ENCODE data around the gene PEX19.
"Not testable (repeated sequence)": the region's sequence is repeated elsewhere in the genome, so short reads cannot be mapped to it uniquely, and the experiment has no call there.

PEX19 gene, protein sequence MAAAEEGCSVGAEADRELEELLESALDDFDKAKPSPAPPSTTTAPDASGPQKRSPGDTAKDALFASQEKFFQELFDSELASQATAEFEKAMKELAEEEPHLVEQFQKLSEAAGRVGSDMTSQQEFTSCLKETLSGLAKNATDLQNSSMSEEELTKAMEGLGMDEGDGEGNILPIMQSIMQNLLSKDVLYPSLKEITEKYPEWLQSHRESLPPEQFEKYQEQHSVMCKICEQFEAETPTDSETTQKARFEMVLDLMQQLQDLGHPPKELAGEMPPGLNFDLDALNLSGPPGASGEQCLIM

DNA sequence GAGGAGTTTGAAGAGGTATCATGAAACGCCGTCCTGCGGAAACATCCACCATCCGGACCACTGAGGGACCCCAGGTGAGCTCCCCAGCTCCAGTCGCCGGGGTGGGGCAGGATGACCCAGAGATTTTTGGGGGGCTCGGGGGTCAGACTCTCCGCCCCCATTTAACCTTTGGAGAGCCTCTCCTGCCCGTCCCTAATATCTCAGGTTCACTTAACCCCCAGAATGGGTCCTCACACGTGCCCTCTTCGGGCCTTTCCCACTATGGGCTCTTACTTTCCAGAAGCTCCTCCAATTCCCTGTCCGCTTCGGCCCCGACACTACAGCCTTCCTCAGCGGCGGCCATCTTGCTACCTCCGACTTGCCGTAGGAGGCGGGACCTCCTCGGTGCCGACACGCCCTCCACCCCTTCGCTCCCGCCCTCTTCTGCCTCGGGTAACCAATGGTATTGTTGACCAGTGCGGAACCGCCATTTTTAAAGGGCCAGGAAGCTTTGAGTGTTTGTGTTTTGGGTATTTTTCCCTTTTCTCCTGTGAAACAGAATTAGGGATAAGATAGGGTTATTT lies at the start of gene PEX19:
Gene PEX19 (minus strand): TSS at position 352 of the 563 bp plus-strand sequence. CDS start 9 bp downstream, at position 343.
- peak; percentile 88 for DNase-seq

DNA sequence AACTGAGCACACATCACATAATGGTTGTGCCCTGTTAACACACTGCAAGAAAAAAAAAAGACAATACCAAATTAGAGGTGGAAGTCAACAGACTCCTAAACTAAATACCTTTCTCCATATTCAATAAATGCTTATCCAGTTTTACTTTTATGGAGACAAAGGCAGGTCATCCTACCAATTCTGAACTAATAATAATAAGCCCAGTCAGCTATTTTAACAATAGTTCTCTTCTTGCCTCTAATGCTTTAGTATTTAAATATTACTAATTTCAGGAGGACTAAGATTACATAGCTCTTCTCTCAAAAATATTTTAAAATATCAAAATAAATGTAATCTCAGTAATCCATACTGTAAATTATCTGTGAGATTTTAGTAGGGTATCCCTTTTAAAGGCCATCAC lies 47.6 kb upstream of the PEX19 start:
- DNase-seq = no peak

DNA sequence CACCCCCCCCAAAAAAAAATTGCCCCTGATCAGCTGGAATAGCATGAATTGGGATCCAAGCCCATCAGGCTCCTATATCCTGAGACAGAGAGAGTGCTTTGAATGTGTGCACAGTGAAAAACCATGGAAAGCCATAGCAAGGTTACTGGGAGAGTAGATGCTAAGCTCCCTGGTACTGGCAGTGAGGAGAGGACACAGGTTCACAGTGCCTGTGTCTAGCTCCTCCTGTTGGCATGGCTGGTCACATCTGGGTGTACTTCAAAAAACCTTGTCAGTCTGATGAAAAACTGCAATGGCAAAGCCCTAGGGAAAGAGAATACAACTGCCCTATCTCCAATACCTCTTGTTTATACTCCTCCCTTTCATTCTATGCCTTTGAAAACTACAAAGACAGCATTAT lies 45.2 kb upstream of the PEX19 start:
- DNase-seq = no peak

GRCh38 chr1:160328184-160328583 lies 43.3 kb upstream of the PEX19 start:
- DNase-seq = no peak

DNA sequence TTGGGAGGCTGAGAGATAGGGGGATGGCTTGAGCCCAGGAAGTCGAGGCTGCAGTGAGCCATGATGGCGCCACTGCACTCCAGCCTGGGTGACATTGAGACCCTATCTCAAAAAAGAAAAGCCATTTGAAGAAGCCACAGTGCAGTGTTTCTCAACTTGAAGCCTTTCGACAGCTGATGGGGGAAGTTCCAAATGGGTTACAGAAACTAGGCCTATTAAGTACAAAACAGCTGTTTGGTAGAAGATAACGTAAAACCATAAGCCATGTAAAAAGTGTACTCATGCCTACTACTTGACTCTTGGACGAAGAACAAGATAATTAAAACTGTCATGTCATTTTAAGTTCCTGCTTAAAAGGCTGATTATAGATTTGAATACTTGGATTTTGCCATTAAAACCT lies 41.5 kb upstream of the PEX19 start:
- DNase-seq = no peak

DNA sequence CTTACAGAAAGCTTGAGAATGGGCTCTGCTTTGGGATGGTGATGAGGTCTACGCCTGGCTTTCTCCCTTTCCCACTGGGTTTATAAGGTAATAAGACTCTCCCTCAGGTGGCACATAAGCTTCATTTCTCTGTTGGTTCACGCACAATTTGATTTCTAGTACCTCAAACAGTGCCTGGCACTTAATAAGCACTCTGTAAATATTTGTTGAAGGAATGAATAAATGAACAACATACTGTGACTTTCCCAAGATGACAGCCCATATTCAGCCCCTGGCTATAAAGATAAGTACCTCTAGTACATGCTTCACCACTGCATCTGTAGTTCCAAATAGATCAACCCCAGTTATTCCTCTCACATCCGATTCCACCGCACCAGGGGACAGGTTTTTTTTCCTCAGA lies 40.3 kb upstream of the PEX19 start:
- peak; percentile 87 for DNase-seq

DNA sequence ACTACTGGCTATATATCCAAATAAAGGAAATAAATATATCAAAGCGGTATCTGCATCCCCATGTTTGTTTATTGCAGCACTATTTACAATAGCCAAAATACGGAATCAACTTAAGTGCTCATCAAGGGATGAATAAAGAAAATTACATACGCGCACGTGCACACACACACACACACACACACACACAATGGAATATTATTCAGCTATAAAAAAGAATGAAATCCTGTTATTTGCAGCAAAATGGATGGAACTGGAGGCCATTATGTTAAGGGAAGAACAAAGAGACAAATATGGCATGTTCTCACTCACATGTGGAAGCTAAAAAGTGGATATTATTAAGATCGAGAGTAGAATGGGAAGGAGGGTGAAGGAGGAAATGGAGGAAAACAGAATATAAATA lies 37.9 kb upstream of the PEX19 start:
- DNase-seq = no peak

DNA sequence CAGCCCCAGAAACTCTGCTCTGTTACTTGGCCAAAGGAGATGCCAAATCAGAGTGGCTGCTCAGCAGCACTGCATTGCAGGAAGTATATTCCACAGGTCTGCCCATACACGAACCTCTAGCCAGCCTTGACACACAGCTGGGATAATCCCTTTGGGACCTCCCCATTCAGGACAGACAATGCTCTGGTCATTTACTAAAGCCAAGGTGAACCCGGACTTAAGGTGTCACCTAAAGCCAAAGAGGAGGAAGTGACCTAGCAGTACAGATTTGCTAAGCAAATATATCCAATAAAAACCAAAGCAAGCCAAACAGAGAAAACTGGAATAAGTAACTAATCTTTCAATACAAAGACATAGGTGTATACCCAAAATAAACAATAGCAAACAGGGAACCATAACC lies 30.4 kb upstream of the PEX19 start:
- DNase-seq = no peak

DNA sequence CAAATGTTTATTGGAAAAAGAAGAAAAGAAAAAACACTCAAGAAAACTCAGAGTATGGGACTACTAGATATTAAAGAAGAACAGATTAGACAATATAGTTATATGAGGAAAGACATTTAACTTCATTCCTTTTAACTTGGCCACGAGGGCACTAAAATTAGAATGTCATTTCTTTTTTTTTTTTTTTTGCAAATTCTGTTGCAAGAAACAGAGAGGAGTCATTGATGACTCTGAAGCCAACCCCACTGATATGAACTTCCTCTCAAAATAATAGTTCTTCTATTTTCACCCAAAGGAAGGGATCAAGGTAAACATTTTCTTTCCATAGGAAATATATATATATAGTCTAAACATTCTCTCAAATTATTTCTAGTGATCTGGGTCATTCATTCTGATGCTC lies 24.6 kb upstream of the PEX19 start:
- no peak for DNase-seq

DNA sequence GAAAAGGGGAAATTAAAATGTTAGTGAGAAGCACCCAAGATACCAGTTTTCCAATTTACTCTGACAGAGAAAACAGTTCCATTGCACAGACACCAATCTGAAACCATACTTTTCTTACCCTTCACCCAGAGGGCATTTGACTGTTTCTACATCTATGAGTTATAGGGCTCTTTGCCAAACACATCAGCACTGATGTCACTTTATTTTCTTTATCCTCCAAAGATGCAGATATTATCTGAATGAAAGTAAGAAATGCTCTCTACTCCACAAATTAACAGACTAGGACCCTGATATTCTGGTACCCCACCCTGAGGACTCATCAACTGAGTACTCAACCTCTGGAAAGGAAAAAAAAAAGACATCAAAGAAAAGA lies 24.2 kb upstream of the PEX19 start:
- DNase-seq = no peak

- no peak for DNase-seq
Measured at GRCh38 chr1:160308451-160309184, 23.7 kb upstream of the PEX19 start.

GRCh38 chr1:160307118-160307791 lies 22.3 kb upstream of the PEX19 start:
- no peak for DNase-seq

DNA sequence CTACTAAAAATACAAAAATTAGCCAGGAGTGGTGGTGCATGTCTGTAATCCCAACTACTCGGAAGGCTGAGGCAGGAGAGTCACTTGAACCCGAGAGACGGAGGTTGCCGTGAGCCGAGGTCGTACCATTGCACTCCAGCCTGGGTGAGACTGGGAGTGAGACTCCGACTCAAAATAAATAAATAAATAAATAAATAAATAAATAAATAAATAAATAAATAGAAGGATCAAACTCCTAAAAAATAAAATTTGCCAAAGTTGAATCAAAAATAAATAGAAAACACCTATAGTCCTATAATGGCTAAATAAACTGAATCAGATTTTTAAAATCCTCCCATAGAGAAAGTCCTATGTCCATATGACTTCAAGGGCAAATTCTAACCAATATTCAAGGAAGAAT lies 15.2 kb upstream of the PEX19 start:
- no peak for DNase-seq

- DNase-seq = no peak
Measured at GRCh38 chr1:160296036-160296435, 11.1 kb upstream of the PEX19 start.

- no peak for DNase-seq
Measured at GRCh38 chr1:160293020-160293968, 8.4 kb upstream of the PEX19 start.

DNA sequence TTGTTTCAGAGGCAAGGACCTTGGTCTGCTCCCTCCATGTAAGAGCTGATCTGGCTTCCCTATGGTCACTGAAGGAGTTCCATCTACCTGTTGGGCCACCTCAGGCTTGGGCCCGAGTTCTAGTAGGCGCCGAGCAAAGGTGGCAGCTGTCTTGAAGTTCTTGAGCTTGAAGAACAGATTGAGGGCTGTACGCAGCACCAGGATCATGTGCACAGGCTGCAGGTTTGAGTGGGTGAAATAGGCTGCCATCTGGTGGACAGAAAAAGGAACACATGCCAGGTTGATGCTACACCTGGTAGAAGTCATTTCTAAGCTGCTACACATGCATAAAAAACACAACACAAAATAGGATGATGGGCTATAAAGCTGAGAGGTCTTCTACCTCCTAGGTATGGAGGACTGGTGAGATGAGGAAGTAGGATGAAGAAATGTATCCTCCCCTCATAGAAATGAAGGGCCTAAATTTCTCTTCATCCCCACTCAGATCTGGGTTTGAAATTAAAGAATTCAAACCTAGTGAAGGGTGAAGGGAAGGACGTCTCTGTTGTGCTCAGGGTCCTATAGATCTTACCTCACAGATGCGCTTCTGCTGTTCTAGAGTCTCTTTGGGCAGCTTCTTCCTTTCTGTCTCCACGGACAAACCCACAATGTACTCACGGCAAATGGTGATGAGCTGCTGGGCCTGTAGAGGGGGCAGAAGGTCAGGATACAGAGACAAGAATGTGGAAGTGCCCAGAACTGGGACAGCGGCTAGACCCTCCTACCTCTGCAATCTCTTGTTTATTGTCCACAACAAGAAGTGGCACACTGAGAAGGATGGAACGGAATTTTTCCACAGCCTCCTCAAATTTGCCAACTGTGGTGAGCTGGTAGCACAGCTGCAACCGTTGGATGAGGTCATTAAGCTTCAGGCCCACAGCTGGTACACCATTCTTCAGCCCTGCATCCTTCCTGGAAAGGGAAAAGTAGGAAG lies 6.6 kb upstream of the PEX19 start:
- DNase-seq = peak; percentile 26

DNA sequence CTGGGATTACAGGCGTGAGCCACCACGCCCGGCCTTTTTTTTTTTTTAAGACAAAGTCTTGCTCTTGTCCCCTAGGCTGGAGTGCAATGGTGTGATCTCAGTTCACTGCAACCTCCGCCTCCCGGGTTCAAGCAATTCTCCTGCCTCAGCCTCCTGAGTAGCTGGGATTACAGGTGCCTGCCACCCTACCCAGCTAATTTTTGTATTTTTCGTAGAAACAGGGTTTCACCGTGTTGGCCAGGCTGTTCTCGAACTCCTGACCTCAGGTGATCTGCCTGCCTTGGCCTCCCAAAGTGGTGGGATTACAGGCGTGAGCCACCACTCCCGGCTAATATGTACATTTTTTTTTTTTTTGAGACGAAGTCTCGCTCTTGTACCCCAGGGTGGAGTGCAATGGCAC lies 2.8 kb upstream of the PEX19 start:
- not testable (repeated sequence) for DNase-seq

DNA sequence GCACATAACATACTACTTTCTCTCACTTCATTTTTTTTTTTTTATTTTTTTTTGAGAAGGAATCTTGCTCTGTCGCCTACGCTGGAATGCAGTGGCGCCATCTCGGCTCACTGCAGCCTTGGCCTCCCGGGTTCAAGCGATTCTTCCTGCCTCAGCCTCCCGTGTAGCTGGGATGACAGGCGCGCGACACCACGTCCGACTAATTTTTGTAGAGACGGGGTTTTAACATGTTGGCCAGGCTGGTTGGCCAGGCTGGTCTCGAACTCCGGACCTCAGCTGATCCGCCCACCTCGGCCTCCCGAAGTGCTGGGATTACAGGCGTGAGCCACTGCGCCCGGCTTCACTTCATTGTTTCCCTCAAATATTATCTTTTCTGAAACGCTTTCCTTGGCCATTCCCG lies 573 bp upstream of the PEX19 start:
- DNase-seq = no peak

DNA sequence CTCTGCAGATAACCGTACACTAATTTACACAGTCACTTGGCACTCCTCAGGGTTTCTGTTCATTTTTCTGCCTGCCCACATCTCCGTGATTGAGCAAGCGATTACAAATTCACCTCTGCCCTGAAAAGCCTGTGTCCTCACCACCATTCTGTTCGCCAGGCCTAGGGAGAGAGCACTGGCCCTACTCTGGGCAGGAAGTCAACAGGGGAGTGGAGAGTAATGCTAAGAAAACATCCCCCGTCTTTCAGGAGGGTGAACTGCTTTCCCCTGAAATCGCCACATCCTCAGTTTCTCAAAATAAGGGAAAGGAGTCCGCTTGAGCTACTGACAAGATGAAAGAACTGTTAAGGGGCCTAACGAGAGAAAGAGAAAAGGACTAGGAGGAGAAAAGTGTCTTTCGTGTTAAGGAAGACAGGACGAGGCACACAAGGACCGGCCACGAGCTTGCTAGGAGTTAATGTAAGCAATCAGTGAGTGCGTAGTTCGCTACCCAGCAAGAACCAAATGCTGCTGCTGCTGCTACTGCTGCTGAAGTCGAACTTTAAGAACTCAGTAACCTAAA lies 632 bp downstream of the PEX19 start:
- no peak for DNase-seq

DNA sequence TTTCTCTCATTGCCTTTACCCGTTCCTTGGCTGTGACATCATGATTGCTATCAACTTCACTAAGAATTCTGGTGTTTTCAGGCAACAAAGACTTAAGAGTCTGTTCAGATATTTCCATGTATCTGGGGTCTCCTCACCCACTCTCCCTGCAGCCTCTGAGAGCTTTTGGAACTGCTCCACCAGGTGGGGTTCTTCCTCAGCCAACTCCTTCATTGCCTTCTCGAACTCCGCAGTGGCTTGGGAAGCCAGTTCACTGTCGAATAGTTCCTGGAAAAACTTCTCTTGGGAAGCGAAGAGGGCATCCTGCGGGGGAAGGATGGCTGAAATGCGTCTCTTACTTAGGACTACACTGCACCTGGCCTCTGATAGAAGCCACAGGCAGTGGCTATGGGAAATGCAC lies 2.1 kb downstream of the PEX19 start:
- DNase-seq = no peak

- DNase-seq = no peak
Measured at GRCh38 chr1:160277987-160278386, 6.9 kb downstream of the PEX19 start.
